Effector CD8-positive, alpha-beta T cell (primary cell): Measurements from ENCODE around the gene OR52B6.
"Not testable (repeated sequence)": the region's sequence is repeated elsewhere in the genome, so short reads cannot be mapped to it uniquely, and the experiment has no call there.

Experiments
- DNase-seq: peaks from one replicate; lab custom pipeline; 2025; lab: John Stamatoyannopoulos, UW

Gene OR52B6

DNA sequence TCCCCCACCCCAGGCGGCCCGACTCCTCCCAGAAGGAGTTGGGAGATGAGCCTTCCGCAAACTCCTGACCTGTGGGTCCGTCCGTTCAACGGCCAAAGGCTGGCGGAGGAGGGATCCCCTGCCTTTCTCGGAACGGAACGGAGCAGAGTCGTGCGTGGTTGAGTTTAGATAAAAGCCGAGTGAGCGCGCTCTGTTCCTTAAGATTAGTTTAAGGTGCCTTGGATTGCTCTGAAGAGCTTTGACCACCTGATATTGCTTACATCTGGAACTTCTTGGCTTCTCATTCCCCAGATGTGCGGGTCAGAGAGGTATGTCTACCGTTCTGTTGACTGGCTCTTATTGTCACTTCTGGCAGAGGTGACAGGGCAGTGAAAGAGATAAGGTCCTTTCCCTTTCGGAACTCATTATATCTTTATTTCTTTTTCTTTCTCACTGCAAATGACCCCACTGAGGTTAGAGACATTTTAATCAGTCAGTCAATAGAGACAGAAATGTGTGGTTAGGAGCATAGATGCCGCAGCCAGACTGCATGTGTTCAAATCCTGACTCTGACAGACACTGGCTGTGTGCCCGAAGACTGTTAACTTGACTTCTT, 16.0 kb downstream of the OR52B6 start, which contains the start of gene TRIM6:
TSS of gene TRIM6 (plus strand) at position 31 of the 595 bp plus-strand sequence. CDS start at position 292, 261 bp downstream.
- no peak for DNase-seq

DNA sequence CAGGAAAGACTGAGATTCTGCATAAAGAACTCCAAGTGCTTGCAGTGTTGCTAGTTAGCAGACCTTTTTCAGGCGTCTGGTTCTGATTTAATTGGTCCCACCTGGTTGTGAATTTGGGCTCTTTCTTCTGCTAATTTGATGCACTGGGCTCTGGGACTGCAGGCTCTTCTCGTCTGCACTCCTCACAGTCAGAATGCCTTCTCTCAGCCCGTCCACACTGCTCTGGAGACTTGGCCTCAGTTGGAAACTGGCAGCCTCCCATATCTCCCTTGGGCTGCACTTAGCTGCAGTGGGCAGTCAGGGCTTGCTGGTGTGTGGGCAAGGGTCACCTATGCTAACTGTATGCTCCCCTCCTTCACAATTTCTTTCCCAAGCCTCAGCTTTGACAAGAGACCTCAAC, 17.3 kb downstream of the OR52B6 start:
- no peak for DNase-seq

DNA sequence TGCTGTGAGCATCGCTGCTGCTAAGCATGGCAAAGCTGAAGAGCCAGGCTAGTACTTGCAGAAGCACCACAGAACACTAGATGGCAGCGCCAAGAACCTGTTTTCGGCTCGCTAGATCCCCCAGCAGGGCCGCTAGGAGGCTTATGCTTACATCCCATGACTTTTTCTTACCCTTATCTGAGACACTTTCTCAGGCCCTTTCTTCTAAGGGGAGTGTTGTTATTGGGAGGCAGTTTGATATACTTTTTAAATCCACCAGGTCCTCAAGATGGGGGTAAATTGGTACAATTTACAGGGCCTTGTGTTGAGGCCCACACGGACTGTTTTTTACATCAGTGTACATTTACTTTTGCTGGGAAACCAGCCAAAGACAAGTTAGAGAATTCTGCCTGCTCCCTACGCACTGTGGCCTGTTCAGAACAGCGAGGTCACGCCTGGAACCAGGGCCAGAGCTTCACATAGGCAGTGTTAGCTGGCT, 19.7 kb downstream of the OR52B6 start:
- peak; percentile 17 for DNase-seq

DNA sequence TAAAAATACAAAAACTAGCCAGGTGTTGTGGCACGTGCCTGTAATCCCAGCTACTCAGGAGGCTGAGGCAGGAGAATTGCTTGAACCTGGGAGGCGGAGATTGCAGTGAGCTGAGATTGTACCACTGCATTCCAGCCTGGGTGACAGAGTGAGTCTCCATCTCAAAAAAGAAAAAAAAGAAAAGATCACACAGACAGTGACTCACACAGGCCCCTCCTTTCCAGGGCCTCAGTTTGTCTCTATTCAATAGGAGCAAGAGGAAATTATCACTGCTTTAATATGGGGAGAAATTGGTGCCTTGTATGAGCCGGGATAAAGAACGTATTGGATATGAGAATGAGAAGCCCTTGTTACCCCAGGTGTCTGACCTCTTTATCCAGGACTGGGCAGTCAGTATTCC, 22.1 kb downstream of the OR52B6 start:
- not testable (repeated sequence) for DNase-seq

DNA sequence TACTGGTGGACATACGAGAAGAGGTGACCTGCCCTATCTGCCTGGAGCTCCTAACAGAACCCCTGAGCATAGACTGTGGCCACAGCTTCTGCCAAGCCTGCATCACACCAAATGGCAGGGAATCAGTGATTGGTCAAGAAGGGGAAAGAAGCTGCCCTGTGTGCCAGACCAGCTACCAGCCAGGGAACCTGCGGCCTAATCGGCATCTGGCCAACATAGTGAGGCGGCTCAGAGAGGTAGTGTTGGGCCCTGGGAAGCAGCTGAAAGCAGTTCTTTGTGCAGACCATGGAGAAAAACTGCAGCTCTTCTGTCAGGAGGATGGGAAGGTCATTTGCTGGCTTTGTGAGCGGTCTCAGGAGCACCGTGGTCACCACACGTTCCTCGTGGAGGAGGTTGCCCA, 22.6 kb downstream of the OR52B6 start:
- no peak for DNase-seq

DNA sequence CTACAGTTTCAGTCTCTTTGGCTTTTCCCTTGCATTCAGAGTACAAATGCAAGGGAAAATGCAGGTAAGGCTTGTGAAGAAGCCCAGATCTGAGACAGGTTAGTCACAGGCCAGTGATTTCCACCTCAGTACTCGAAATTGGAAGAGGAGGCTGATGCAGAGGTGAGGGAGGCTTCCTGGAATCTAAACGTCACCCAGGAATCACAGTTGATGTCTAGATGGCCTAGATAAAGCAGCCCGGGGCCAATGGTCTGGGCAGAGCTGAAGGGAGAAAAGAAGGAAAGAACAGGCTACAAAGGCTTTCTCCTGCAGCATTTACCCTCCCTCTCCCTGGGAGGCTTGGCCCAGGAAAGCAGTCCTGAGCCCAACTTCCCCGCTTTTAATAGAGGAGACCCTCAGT, 24.2 kb downstream of the OR52B6 start:
- no peak for DNase-seq

DNA sequence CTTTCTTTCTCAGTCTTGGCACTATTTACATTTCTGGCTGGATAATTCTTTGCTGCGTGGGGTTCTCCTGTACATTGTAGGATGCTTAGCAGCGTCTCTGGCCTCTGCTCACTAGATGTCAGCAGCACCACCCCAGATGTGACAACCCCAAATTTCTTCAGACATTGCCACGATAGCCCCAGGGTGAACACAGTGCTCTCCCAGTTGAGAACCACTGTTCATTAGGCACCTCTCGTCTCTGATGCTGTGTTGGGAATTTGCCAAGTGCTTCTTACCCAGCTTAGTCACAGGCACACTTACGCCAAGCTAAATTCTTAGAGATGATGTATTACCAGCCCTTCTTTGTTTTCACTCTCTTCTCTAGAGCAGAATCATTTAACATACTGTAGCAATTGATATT, 25.2 kb downstream of the OR52B6 start:
- DNase-seq, result no peak

DNA sequence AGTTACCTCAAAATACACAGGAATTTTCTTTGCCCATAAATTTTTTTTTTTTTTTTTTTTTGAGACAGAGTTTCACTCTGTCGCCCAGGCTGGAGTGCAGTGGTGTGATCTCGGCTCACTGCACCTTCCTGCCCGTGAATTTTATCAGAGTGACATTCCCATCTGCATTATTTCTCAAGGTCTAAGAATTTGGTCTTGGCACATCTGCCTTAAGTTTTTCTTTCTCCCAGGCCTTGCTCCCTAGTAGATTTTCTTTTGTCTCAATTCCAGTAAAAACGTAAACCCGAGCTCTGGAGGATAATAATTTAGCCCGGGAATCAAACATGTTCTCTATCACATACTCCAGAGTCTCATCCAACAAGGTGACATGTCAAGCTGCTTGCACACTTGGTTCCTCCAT, 28.1 kb downstream of the OR52B6 start:
- DNase-seq, result no peak

DNA sequence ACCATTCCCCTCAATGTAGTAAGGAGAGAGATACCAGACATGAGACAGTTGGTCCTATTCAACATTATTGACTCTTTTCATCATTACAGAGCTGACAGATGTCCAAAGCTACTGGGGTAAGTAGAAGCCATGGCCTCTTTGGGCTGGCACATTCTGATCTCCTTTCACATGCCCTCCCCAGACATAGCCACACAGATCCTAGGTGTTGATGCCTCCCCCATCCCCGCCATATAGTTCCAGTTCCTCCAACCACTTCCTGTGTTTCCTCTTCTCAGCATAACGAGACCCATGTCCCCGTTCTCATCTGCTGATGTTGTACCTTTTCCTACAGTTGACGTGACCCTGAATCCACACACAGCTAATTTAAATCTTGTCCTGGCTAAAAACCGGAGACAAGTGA, 29.8 kb downstream of the OR52B6 start:
- DNase-seq, result no peak

DNA sequence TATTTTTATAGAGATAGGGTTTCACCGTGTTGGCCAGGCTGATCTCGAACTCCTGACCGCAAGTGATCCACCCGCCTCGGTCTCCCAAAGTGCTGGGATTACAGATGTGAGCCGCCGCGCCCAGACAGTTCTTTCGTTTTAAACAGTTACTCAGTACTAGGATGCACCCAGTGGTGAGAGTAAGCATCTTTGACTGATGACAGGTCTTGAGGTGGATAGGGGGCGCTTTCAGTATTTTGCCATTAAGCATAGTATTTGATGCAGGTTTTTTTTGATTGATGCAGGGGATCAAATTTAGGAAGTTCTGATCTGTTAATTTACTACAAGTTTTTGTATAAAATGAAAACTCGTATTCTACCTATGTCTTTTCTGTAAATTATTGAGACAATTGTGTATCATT, 30.9 kb downstream of the OR52B6 start:
- DNase-seq, result no peak

DNA sequence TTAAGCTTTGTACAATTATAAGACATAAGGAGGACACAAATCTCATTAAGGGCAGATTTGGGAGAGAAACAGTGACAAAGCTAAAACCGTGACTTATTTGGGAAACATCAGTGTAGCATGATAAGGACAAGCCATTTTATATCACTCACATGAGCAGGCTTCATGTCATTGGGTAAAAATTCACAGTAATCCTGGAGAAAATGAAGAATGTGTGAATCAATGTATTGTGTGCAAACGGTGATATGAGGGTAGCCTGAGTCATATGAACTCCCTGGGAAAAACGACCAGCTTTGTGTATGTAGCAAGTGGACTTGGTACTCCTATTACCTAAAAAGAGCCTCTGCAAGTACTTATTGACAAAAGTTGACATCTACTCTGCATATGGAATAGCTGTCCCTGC, 38.1 kb downstream of the OR52B6 start:
- no peak for DNase-seq

DNA sequence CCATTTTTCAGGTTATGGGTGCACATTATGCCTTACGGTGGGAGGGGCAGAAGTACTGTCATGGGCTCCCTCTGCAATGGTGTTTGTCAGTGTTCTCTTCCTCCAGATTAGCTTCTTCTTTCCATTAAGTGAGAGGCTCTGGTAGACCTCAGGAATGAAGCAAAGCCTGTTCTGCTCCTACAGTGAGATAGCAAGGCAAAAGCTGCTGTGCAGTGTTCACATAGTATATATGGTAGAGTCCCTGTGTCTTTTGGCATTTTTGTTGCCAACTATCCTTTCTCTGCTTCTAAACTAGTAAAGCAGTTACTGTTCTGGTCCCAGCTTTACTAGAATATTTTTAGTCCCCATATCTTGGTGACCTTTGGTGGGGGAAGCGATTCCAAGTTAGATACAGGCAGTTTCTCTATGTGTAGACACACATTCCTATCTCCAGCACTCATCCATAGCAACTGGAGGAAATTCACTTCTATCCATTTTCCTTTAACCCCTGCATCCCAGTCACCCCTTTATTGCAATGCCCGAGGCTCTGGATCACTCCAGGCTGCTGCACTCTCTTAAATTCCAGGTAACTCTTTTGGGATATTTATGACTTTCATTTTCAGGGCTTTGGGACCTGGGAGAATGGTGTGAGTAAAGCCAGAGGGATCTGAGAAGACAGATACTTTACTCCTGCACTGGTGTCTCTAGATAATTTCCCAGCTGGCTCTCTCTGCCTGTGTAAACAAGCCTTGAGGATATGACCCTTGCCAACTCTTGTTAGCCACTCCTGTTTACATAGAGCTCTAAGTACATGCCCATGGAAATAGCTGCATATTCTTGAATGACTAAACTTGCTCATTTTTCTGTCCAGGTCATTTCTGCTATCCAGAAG, 40.2 kb downstream of the OR52B6 start:
- no peak for DNase-seq

DNA sequence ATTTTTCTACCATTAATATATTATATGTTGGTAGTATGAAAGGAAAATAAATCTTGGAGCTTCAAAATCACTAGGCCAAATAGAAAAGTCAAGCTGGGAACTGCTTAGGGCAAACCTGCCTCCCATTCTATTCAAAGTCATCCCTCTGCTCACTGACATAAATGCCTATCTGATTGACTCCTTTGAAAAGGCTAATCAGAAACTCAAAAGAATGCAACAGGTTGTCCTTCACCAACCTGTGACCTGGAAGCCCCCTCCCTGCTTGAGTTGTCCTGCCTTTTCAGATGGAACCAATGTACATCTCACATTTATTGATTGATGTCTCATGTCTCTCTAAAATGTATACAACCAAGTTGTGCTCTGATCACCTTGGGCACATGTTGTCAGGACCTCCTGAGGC, 40.9 kb downstream of the OR52B6 start:
- DNase-seq, result no peak

DNA sequence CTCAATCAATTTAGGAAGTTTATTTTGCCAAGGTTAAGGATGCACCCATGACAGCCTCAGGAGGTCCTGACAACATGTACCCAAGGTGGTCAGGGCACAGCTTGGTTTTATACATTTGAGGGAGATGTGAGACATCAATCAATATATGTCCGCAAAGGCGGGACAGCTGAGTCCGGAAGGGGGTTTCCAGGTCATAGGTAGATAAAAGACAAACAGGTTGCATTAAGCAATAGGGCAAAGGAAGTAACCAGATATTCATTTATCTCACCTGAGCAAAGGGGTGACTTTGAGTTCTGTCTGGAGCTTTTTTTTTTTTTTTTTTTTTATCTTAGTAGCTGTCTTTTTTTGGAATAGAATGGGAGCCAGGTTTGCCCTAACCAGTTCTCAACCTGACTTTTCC, 42.1 kb downstream of the OR52B6 start:
- no peak for DNase-seq

DNA sequence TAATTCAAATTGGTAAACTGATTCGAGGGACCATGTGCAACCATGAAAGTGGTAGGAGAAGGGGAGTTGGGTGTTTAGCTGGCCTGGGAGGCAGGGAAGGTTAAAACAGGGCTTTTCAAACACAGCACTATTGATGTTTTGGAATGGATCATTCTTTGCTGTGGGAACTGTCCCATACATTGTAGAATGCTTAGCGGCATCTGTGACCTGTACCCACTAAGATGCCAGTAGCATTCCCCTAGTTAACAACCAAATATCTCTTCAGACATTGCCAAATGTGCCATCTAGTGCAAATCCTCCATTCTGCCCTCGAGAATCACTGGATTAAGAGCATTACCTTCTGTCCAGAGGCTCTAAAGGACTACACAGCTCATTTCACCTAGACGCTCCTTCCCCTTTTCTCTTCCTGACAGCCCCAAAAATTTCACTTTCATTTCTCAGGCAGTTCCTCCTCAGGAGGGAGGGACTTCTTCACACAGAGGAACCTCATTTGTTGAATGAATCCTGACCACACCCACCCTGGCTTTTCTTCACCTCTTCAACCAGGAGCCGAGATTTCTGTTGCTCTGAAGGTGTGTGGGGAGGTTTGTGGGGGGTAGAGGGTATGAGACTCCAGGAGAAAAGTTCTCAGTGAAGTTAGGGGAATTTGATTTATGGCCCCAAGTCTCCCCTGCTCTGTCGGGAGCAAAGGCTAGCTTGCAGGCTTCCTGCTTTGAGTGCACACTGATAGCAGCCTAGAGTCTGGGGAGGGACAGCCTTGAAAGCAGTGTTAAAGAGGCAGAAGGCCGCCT, 44.0 kb downstream of the OR52B6 start, which contains the start of gene TRIM34:
TSS of gene TRIM34 (plus strand) at position 513 of the 791 bp plus-strand sequence. CDS start 7,331 bp downstream, outside the sequence.
- DNase-seq, result peak; percentile 45

DNA sequence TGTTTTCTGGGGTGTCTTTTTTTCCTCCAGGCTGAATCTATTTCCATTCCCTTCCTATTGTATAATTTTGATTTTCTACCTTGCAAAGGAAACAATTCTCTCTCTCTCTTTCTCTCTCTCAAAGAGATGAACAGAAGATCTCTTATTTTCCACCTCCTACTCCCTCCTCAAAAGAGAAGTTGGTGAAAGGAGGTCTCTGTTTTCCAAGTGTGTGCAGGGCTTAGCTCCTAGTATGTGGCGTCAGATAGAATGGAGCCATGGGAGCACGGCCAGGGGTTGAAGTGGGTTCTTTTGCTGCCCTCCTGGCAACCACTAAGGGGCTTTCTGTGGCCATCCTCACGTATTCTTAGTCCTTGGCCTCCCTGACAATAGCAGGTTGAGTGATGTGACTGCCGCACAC, 44.6 kb downstream of the OR52B6 start:
- no peak for DNase-seq

DNA sequence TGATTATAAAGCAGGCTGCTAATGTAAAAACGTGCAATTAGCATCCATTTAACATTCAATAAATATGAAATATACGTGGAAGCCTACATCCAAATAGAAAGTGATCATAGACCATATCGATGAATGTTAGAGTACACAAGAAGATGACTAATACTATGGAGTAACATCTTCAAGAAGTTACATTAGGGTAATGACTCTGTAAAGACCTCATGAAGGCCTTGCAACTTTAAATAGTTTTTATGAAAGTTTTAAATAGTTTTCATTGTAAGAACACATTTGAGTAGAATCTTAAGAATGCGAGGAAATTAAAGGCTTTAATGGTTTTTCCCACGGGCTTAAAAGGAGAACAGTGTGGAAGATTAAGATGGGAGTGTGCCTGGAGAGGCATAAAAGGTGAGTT, 45.5 kb downstream of the OR52B6 start:
- no peak for DNase-seq

DNA sequence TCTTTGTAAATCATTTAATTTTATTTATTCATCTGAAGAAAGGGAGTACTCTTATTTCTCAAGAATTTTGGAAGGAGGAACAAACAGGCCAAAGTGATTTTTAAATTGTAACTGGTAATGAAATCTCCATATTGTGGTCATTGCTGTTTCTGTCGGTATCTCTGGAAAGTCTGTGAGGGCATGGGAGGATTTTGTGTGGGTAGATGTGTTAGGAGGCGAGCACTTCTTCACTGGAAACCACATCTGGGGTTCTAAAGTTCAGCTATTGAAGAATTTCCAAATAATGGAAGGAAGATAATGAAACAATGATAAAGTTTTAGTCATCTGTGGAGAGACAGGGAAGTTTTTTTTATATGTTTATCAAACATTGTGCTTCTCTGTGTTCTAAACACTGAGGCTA, 50.7 kb downstream of the OR52B6 start:
- no peak for DNase-seq
